Activated CD4-positive, alpha-beta memory T cell treated with anti-CD3 and anti-CD28 coated beads for 36 hours (primary cell): ENCODE results near the gene ZIC2. TPM values are rescaled to one million over a fixed set of nuclear protein-coding genes. Genes with fewer than 3 reads are reported as not detected.

Experiments
- CTCF ChIA-PET: fragments of 350-600 bp; sonication (Branson Sonifier 250); formaldehyde crosslinking; loops from one replicate; lab custom pipeline; 2021; ENCODE audit warnings: antibody characterized with exemption, inconsistent platforms; lab: Charles Lee
- POLR2A ChIA-PET: fragments of 350-600 bp; sonication (Branson Sonifier 250); formaldehyde crosslinking; loops from one replicate; lab custom pipeline; 2021; ENCODE audit warnings: antibody characterized with exemption; lab: Charles Lee
- DNase-seq: peaks from one replicate; pipeline ENCODE4 v3.0.0-alpha.2; 2020
- H3K27ac Mint-ChIP-seq: one replicate; pipeline ENCODE4 v1.8.0; 2021; ENCODE audit warnings: mixed read lengths
- H3K27me3 Mint-ChIP-seq: one replicate; pipeline ENCODE4 v1.8.0; 2021; ENCODE audit warnings: mixed read lengths
- H3K36me3 Mint-ChIP-seq: one replicate; pipeline ENCODE4 v1.8.0; 2021; ENCODE audit warnings: mixed read lengths
- H3K4me1 Mint-ChIP-seq: one replicate; pipeline ENCODE4 v1.8.0; 2021; ENCODE audit warnings: low read depth, mixed read lengths
- H3K4me3 Mint-ChIP-seq: one replicate; pipeline ENCODE4 v1.8.0; 2021; ENCODE audit warnings: mild to moderate bottlenecking, mixed read lengths
- H3K9me3 Mint-ChIP-seq: one replicate; pipeline ENCODE4 v1.8.0; 2021; ENCODE audit warnings: mixed read lengths
- intact Hi-C: fragments of 100-400 bp; cut with micrococcal nuclease; formaldehyde crosslinking; loops from one replicate; pipeline ENCODE4 v1.15.1; 2023
- total RNA-seq, 2 experiments: library from RNA; stranded (reverse); gene quantifications; one replicate each; pipeline ENCODE4 v1.2.3, GENCODE V29; 2021

The ZIC2 gene
- total RNA-seq, 2 experiments from 2014 or later: not detected

- Mint-ChIP-seq H3K27ac (peak overlapping the region; percentile 66), H3K27me3 (peaks cover 63% of the 10 kb centered on the region), H3K4me1 (peaks cover 21% of the 10 kb centered on the region), H3K4me3 (peak overlapping the region; percentile 42), H3K9me3 (no peaks in the 10 kb centered on the region), H3K36me3 (peaks cover 12% of the 10 kb centered on the region)
- peak; percentile 23 for DNase-seq
- intact Hi-C loops: loop anchor here (10.0 kb wide), 1 partner anchor 530 kb away; no protein-coding TSS in a partner anchor
- ChIA-PET CTCF (interaction anchor here (1.0 to 1.7 kb wide), 3 partner anchors 15 to 530 kb away, joined by 3 to 5 read pairs (median 3); no protein-coding TSS in a partner anchor), POLR2A (no interaction called here)
These were observed 3.1 kb downstream of the ZIC2 start for GRCh38 chr13:99984461-99985240.

GRCh38 chr13:99985241-99985874 lies 3.8 kb downstream of the ZIC2 start:
- Mint-ChIP-seq H3K36me3 (peaks cover 12% of the 10 kb centered on the region), H3K27me3 (peaks cover 69% of the 10 kb centered on the region), H3K27ac (no peak overlapping the region), H3K4me3 (no peak overlapping the region), H3K9me3 (no peaks in the 10 kb centered on the region), H3K4me1 (peaks cover 27% of the 10 kb centered on the region)
- ChIA-PET POLR2A (no interaction called here), CTCF (interaction anchor here (0.6 kb wide), 1 partner anchor 34 kb away, joined by 3 read pairs; no protein-coding TSS in a partner anchor)
- intact Hi-C loops: loop anchor here (10.0 kb wide), 1 partner anchor 529 kb away; no protein-coding TSS in a partner anchor
- DNase-seq: peak; percentile 16

GRCh38 chr13:99985886-99986527 lies 4.4 kb downstream of the ZIC2 start:
- Mint-ChIP-seq H3K4me1 (peaks cover 31% of the 10 kb centered on the region), H3K4me3 (peak overlapping the region; percentile 17), H3K27me3 (peaks cover 74% of the 10 kb centered on the region), H3K27ac (peak overlapping the region; percentile 21), H3K36me3 (peaks cover 12% of the 10 kb centered on the region), H3K9me3 (no peaks in the 10 kb centered on the region)
- no peak for DNase-seq
- intact Hi-C loops: loop anchor here (10.0 kb wide), 1 partner anchor 529 kb away; no protein-coding TSS in a partner anchor
- POLR2A ChIA-PET: no interaction called here
- CTCF ChIA-PET: interaction anchor here (0.6 to 1.5 kb wide), 2 partner anchors 16 to 35 kb away, joined by 3 read pairs; no protein-coding TSS in a partner anchor

- CTCF ChIA-PET: interaction anchor here (0.8 to 1.5 kb wide), 2 partner anchors 17 to 20 kb away, joined by 3 to 4 read pairs; no protein-coding TSS in a partner anchor
- no peak overlapping the region for H3K4me3 Mint-ChIP-seq
- no peak overlapping the region for H3K27ac Mint-ChIP-seq
- intact Hi-C loops: loop anchor here (10.0 kb wide), 1 partner anchor 528 kb away; no protein-coding TSS in a partner anchor
- peaks cover 12% of the 10 kb centered on the region for H3K36me3 Mint-ChIP-seq
- H3K9me3 Mint-ChIP-seq: no peaks in the 10 kb centered on the region
- POLR2A ChIA-PET: no interaction called here
- peaks cover 31% of the 10 kb centered on the region for H3K4me1 Mint-ChIP-seq
- DNase-seq: no peak
- H3K27me3 Mint-ChIP-seq: peaks cover 81% of the 10 kb centered on the region
These were observed 5.2 kb downstream of the ZIC2 start for GRCh38 chr13:99986741-99987140.

GRCh38 chr13:99987154-99988019 lies 5.8 kb downstream of the ZIC2 start:
- POLR2A ChIA-PET: no interaction called here
- DNase-seq: no peak
- peaks cover 86% of the 10 kb centered on the region for H3K27me3 Mint-ChIP-seq
- no peak overlapping the region for H3K27ac Mint-ChIP-seq
- CTCF ChIA-PET: interaction anchor here (0.8 to 1.5 kb wide), 2 partner anchors 17 to 20 kb away, joined by 3 to 4 read pairs; no protein-coding TSS in a partner anchor
- H3K4me1 Mint-ChIP-seq: peaks cover 31% of the 10 kb centered on the region
- no peaks in the 10 kb centered on the region for H3K9me3 Mint-ChIP-seq
- no peak overlapping the region for H3K4me3 Mint-ChIP-seq
- intact Hi-C loops: loop anchor here (10.0 kb wide), 1 partner anchor 527 kb away; no protein-coding TSS in a partner anchor
- H3K36me3 Mint-ChIP-seq: peaks cover 12% of the 10 kb centered on the region

GRCh38 chr13:99988529-99989275 lies 7.1 kb downstream of the ZIC2 start:
- intact Hi-C loops: loop anchor here (10.0 kb wide), 1 partner anchor 526 kb away; no protein-coding TSS in a partner anchor
- CTCF ChIA-PET: no interaction called here
- H3K4me3 Mint-ChIP-seq: no peak overlapping the region

GRCh38 chr13:99989276-99990125 lies 7.9 kb downstream of the ZIC2 start:
- Mint-ChIP-seq H3K9me3 (no peaks in the 10 kb centered on the region), H3K27me3 (peaks cover 79% of the 10 kb centered on the region), H3K4me3 (no peak overlapping the region), H3K27ac (no peak overlapping the region), H3K36me3 (peaks cover 4% of the 10 kb centered on the region), H3K4me1 (peaks cover 22% of the 10 kb centered on the region)
- DNase-seq: no peak
- intact Hi-C loops: loop anchor here (10.0 kb wide), 1 partner anchor 525 kb away; no protein-coding TSS in a partner anchor
- POLR2A ChIA-PET: no interaction called here
- CTCF ChIA-PET: interaction anchor here (0.9 kb wide), 1 partner anchor 525 kb away, joined by 4 read pairs; no protein-coding TSS in a partner anchor

More at GRCh38 chr13:99988529-99989275, 7.1 kb downstream of the ZIC2 start:
- Mint-ChIP-seq H3K4me1 (peaks cover 22% of the 10 kb centered on the region), H3K9me3 (no peaks in the 10 kb centered on the region), H3K27ac (peak overlapping the region; percentile 60), H3K36me3 (peaks cover 8% of the 10 kb centered on the region), H3K27me3 (peaks cover 81% of the 10 kb centered on the region)
- peak; percentile 12 for DNase-seq
- POLR2A ChIA-PET: no interaction called here

- POLR2A ChIA-PET: no interaction called here
- Mint-ChIP-seq H3K9me3 (no peaks in the 10 kb centered on the region), H3K4me1 (peaks cover 22% of the 10 kb centered on the region), H3K4me3 (no peak overlapping the region), H3K36me3 (peaks cover 4% of the 10 kb centered on the region), H3K27ac (no peak overlapping the region), H3K27me3 (peaks cover 83% of the 10 kb centered on the region)
- DNase-seq: peak; percentile 19
- intact Hi-C loops: no loop called here
- CTCF ChIA-PET: interaction anchor here (0.9 kb wide), 1 partner anchor 524 kb away, joined by 4 read pairs; no protein-coding TSS in a partner anchor
These were observed 8.8 kb downstream of the ZIC2 start for GRCh38 chr13:99990126-99990977.

- H3K9me3 Mint-ChIP-seq: no peaks in the 10 kb centered on the region
- peaks cover 18% of the 10 kb centered on the region for H3K4me1 Mint-ChIP-seq
- intact Hi-C loops: no loop called here
- ChIA-PET CTCF (no interaction called here), POLR2A (no interaction called here)
- peaks cover under 1% of the 10 kb centered on the region for H3K36me3 Mint-ChIP-seq
- no peak overlapping the region for H3K4me3 Mint-ChIP-seq
- H3K27me3 Mint-ChIP-seq: peaks cover 84% of the 10 kb centered on the region
- no peak for DNase-seq
- no peak overlapping the region for H3K27ac Mint-ChIP-seq
These were observed 9.6 kb downstream of the ZIC2 start for GRCh38 chr13:99991013-99991827.
